GM12878 (cell line): Measurements from ENCODE around the gene ARID3A. TPM values are rescaled to one million over a fixed set of nuclear protein-coding genes. Genes with fewer than 3 reads are reported as not detected.
A peak's percentile ranks its signal among the peaks of the same experiment; 100 is the strongest.

Experiments used
- BHLHE40 ChIP-seq, 2 experiments: fragments of 450-650 bp in 1 of 2; IDR thresholded peaks; 2 replicates each; pipeline ENCODE4 v1.6.1; 2011 to 2017; ENCODE audit warnings: low read depth in 2 of 2, borderline replicate concordance in 1 of 2, improper control_type of control experiment in 1 of 2, low read length in 1 of 2, mild to moderate bottlenecking in 1 of 2
- E2F4 ChIP-seq: IDR thresholded peaks from 2 replicates; pipeline ENCODE4 v1.6.1; 2012; ENCODE audit warnings: low read depth, low read length, improper control_type of control experiment
- LARP7 ChIP-seq: fragments of 450-650 bp; IDR thresholded peaks from 2 replicates; pipeline ENCODE4 v1.6.1; 2017; ENCODE audit warnings: mild to moderate bottlenecking
- MEF2B ChIP-seq: fragments of 450-650 bp; IDR thresholded peaks from 2 replicates; pipeline ENCODE4 v1.6.1; 2018; ENCODE audit warnings: mild to moderate bottlenecking, moderate library complexity; ENCODE audit not compliant: partially characterized antibody, poor library complexity, severe bottlenecking
- RFX5 ChIP-seq: IDR thresholded peaks from 2 replicates; pipeline ENCODE4 v1.6.1; 2011; ENCODE audit warnings: low read depth, low read length, improper control_type of control experiment
- SMARCA5 ChIP-seq: fragments of 450-650 bp; IDR thresholded peaks from 2 replicates; pipeline ENCODE4 v1.6.1; 2017; ENCODE audit warnings: mild to moderate bottlenecking
- SMC3 ChIP-seq: IDR thresholded peaks from 2 replicates; pipeline ENCODE4 v1.6.1; 2011; ENCODE audit warnings: low read length, improper control_type of control experiment, borderline replicate concordance
- SREBF2 ChIP-seq: IDR thresholded peaks from 2 replicates; pipeline ENCODE4 v1.6.1; 2012; ENCODE audit warnings: mild to moderate bottlenecking, low read length
- ZBTB11 ChIP-seq: fragments of 450-650 bp; formaldehyde crosslinking; IDR thresholded peaks from 2 replicates; pipeline ENCODE4 v1.5.0; 2022; ENCODE audit warnings: mild to moderate bottlenecking, missing genetic modification characterization
- ZBTB4 ChIP-seq: fragments of 450-650 bp; formaldehyde crosslinking; IDR thresholded peaks from 2 replicates; pipeline ENCODE4 v1.4.0; 2022; ENCODE audit warnings: mild to moderate bottlenecking, moderate library complexity
- ZNF207 ChIP-seq: fragments of 450-650 bp; IDR thresholded peaks from 2 replicates; pipeline ENCODE4 v1.6.1; 2014; ENCODE audit warnings: antibody characterized with exemption, mild to moderate bottlenecking, borderline replicate concordance
- polyA plus RNA-seq, 11 experiments: library from polyadenylated mRNA; depleted of rRNA in 4 of 11; unstranded in 6 of 11; stranded (reverse) in 5 of 11; fragments of >200 nt; fragmentation: Nextera tagmentation in 4 of 11; fragmentation: Illumina TruSeq in 1 of 11; extraction: Ambion mirVana in 4 of 11; extraction: Trizol in 1 of 11; gene quantifications; 1 replicate in 1 of 11; 2 replicates in 10 of 11; pipeline versions ENCODE4 v1.2.1 to v1.2.3, GENCODE V29; 2011 to 2016; ENCODE audit warnings: inconsistent platforms in 2 of 11, missing spikeins in 2 of 11, low read depth in 1 of 11
- total RNA-seq, 4 experiments: library from RNA; depleted of rRNA in 3 of 4; stranded (reverse); fragments of >200 nt in 3 of 4; fragmentation: Illumina TruSeq in 1 of 4; extraction: Trizol in 1 of 4; gene quantifications; 2 replicates each; pipeline versions ENCODE4 v1.2.1 to v1.2.3, GENCODE V29; 2013 to 2021

ARID3A gene
- total and polyA plus RNA-seq, 10 of the 15 experiments (the other 5 are each of a cell fraction or from before 2014, with no cell fraction given) = 0.76 to 70.0 (median 16.7) TPM

- TF ChIP-seq MEF2B (peak; percentile 89), ZBTB4 (no peak), SMARCA5 (peak; percentile 73), E2F4 (no peak), ZBTB11 (CRISPR knock-in tag) (no peak), SMC3 (peak; percentile 76), RFX5 (no peak), SREBF2 (no peak), LARP7 (peak; percentile 62; the same call in 1 of the 2 replicates), BHLHE40 (IDR thresholded peaks at IDR 0.05; ENCODE audit: borderline replicate concordance in 1 of 2, low read depth in 2 of 2, low read length in 1 of 2) (peak in 1 of 2 experiments; percentile 28; a peak in 2 of 4 replicates), ZNF207 (0 out of 2 replicates have a peak, but pooled peaks have one; percentile 65)
- TF ChIP-seq, all 136 proteins: peak for 10
Observed at GRCh38 chr19:1001538-1002166, 75.8 kb downstream of the ARID3A start (continued).
